ENCODE results near the gene GLIPR1.

The GLIPR1 gene

DNA sequence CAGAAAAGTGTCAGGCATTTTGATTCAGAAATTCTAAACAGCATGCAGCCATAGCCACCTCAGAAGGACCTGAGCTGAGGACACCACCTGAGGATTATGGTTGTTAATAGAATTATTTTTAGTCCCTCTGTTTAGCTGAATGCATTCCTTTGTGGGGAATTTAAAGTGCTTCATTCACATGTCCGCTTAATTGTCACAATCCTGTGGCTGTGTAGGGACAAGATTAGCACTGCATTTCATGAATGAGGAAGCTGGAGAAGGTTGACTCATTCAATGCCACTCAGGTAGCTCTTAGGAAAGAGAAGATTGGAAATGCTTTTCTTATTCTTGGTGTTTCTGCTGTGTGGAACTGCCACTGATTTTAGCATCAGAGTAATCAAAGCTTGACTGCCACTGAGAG is 72.8 kb downstream of the GLIPR1 start:
- H3K4me3 ChIP-seq (ENCODE audit: low read depth, low read length): no peak overlapping the region
- TF ChIP-seq, protein P1, sequence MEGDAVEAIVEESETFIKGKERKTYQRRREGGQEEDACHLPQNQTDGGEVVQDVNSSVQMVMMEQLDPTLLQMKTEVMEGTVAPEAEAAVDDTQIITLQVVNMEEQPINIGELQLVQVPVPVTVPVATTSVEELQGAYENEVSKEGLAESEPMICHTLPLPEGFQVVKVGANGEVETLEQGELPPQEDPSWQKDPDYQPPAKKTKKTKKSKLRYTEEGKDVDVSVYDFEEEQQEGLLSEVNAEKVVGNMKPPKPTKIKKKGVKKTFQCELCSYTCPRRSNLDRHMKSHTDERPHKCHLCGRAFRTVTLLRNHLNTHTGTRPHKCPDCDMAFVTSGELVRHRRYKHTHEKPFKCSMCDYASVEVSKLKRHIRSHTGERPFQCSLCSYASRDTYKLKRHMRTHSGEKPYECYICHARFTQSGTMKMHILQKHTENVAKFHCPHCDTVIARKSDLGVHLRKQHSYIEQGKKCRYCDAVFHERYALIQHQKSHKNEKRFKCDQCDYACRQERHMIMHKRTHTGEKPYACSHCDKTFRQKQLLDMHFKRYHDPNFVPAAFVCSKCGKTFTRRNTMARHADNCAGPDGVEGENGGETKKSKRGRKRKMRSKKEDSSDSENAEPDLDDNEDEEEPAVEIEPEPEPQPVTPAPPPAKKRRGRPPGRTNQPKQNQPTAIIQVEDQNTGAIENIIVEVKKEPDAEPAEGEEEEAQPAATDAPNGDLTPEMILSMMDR (IDR thresholded peaks at IDR 0.05; ENCODE audit: low read depth, low read length): no peak
